DOHH2 (cell line): ENCODE data around the gene DDX1.

Experiments used
- H3F3A ChIP-seq: fragments of 200-600 bp; sonication (generic), shearing (Covaris generic); 2 replicates; pipeline ENCODE4 v1.6.0; 2016; ENCODE audit warnings: antibody characterized with exemption, mild to moderate bottlenecking; ENCODE audit not compliant: control insufficient read depth, insufficient read depth
- H3K27ac ChIP-seq: fragments of 200-600 bp; sonication (generic); 2 replicates; pipeline ENCODE4 v1.5.1; 2014; ENCODE audit warnings: low read depth, mild to moderate bottlenecking, low read length, moderate library complexity
- H3K27me3 ChIP-seq: fragments of 200-600 bp; sonication (generic); 2 replicates; pipeline ENCODE4 v1.6.1; 2014; ENCODE audit warnings: mild to moderate bottlenecking, low read length, mixed read lengths; ENCODE audit not compliant: control insufficient read depth
- H3K36me3 ChIP-seq: fragments of 200-600 bp; sonication (generic); 2 replicates; pipeline ENCODE4 v1.6.1; 2014; ENCODE audit warnings: mild to moderate bottlenecking, low read length, moderate library complexity, mixed read lengths; ENCODE audit not compliant: control insufficient read depth
- H3K4me1 ChIP-seq: fragments of 200-600 bp; sonication (generic); 2 replicates; pipeline ENCODE4 v1.6.1; 2014; ENCODE audit warnings: mild to moderate bottlenecking, low read length, mixed read lengths; ENCODE audit not compliant: control insufficient read depth
- H3K4me2 ChIP-seq: fragments of 200-600 bp; sonication (generic); 2 replicates; pipeline ENCODE4 v1.6.0; 2014; ENCODE audit warnings: mild to moderate bottlenecking, low read length, moderate library complexity
- H3K4me3 ChIP-seq: fragments of 200-600 bp; sonication (generic); 2 replicates; pipeline ENCODE4 v1.5.1; 2014; ENCODE audit warnings: mild to moderate bottlenecking, low read length, mixed read lengths
- H3K79me2 ChIP-seq: fragments of 200-600 bp; sonication (generic); 2 replicates; pipeline ENCODE4 v1.6.1; 2014; ENCODE audit warnings: mild to moderate bottlenecking, low read length, mixed read lengths; ENCODE audit not compliant: control insufficient read depth
- H3K9me2 ChIP-seq: fragments of 200-600 bp; sonication (generic); replicated peaks from 2 replicates; pipeline ENCODE4 v1.6.1; 2014; ENCODE audit warnings: mild to moderate bottlenecking, low read length, mixed read lengths; ENCODE audit not compliant: control insufficient read depth
- H3K9me3 ChIP-seq: fragments of 200-600 bp; sonication (generic); 2 replicates; pipeline ENCODE4 v1.6.1; 2014; ENCODE audit warnings: antibody characterized with exemption, low read length, mixed read lengths; ENCODE audit not compliant: control insufficient read depth, insufficient read depth
- H4K20me1 ChIP-seq: fragments of 200-600 bp; sonication (generic); 2 replicates; pipeline ENCODE4 v1.6.0; 2014; ENCODE audit warnings: low read depth, mild to moderate bottlenecking, antibody characterized with exemption, low read length, moderate library complexity; ENCODE audit not compliant: control insufficient read depth, insufficient read depth
- EZH2phosphoT487 ChIP-seq: fragments of 200-600 bp; sonication (generic); IDR thresholded peaks from 2 replicates; pipeline ENCODE4 v1.6.1; 2017; ENCODE audit warnings: borderline replicate concordance, mild to moderate bottlenecking, antibody characterized with exemption, low read length, moderate library complexity, mixed read lengths
- TF ChIP-seq, protein P1 (sequence below): fragments of 200-600 bp; sonication (generic); IDR thresholded peaks from one replicate; pipeline ENCODE4 v1.5.1; 2014; ENCODE audit warnings: antibody characterized with exemption, mild to moderate bottlenecking, low read depth, low read length; ENCODE audit not compliant: poor library complexity, severe bottlenecking

The DDX1 gene

DNA sequence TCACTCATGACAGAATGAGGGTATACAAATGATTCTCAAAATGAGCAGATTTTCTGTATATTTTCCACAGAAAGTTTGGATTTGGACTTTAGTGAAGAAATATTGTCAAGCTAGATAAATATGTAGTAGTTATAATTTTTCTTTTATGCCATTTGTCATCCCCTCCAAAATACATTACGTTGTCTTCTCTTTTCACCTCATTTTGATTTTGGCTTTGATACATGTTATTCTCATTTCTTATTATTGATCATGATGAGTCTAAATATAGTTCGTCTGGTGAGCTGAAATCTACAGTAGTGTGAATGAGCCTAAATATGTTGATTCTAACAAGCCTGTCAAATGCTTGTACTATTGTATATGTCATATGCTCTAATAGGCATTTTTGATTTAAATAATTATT is 12.3 kb downstream of the DDX1 start:
- Histone ChIP-seq H3K27ac (no peak overlapping the region), H3K9me3 (no peaks in the 10 kb centered on the region), H3F3A (no peaks in the 10 kb centered on the region), H4K20me1 (no peaks in the 10 kb centered on the region), H3K9me2 (no peaks in the 10 kb centered on the region), H3K79me2 (no peaks in the 10 kb centered on the region), H3K4me1 (no peaks in the 10 kb centered on the region), H3K36me3 (peaks cover 94% of the 10 kb centered on the region), H3K4me2 (no peak overlapping the region), H3K27me3 (no peaks in the 10 kb centered on the region), H3K4me3 (no peak overlapping the region)
- no peak for TF ChIP-seq EZH2phosphoT487
- TF ChIP-seq, protein P1, sequence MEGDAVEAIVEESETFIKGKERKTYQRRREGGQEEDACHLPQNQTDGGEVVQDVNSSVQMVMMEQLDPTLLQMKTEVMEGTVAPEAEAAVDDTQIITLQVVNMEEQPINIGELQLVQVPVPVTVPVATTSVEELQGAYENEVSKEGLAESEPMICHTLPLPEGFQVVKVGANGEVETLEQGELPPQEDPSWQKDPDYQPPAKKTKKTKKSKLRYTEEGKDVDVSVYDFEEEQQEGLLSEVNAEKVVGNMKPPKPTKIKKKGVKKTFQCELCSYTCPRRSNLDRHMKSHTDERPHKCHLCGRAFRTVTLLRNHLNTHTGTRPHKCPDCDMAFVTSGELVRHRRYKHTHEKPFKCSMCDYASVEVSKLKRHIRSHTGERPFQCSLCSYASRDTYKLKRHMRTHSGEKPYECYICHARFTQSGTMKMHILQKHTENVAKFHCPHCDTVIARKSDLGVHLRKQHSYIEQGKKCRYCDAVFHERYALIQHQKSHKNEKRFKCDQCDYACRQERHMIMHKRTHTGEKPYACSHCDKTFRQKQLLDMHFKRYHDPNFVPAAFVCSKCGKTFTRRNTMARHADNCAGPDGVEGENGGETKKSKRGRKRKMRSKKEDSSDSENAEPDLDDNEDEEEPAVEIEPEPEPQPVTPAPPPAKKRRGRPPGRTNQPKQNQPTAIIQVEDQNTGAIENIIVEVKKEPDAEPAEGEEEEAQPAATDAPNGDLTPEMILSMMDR = no peak

GRCh38 chr2:15605721-15606120 is 14.1 kb downstream of the DDX1 start:
- Histone ChIP-seq H3F3A (no peaks in the 10 kb centered on the region), H3K4me3 (no peak overlapping the region), H4K20me1 (no peaks in the 10 kb centered on the region), H3K9me3 (no peaks in the 10 kb centered on the region), H3K4me2 (no peak overlapping the region), H3K9me2 (no peaks in the 10 kb centered on the region), H3K36me3 (peaks cover 95% of the 10 kb centered on the region), H3K27me3 (no peaks in the 10 kb centered on the region), H3K4me1 (no peaks in the 10 kb centered on the region), H3K79me2 (no peaks in the 10 kb centered on the region), H3K27ac (no peak overlapping the region)
- TF ChIP-seq, protein P1 = no peak
- TF ChIP-seq EZH2phosphoT487 = no peak

- Histone ChIP-seq H4K20me1 (no peaks in the 10 kb centered on the region), H3K9me3 (no peaks in the 10 kb centered on the region), H3K36me3 (peaks cover 85% of the 10 kb centered on the region), H3K4me2 (no peak overlapping the region), H3K27me3 (no peaks in the 10 kb centered on the region), H3K79me2 (no peaks in the 10 kb centered on the region), H3K4me1 (no peaks in the 10 kb centered on the region), H3F3A (no peaks in the 10 kb centered on the region), H3K4me3 (no peak overlapping the region), H3K9me2 (no peaks in the 10 kb centered on the region), H3K27ac (no peak overlapping the region)
- TF ChIP-seq EZH2phosphoT487 = no peak
- TF ChIP-seq, protein P1 = no peak
These were observed 15.1 kb downstream of the DDX1 start for GRCh38 chr2:15606481-15607441.
